Measurements from ENCODE around the gene PDILT.
"Not testable (repeated sequence)": the region's sequence is repeated elsewhere in the genome, so short reads cannot be mapped to it uniquely, and the experiment has no call there.

PDILT gene

DNA sequence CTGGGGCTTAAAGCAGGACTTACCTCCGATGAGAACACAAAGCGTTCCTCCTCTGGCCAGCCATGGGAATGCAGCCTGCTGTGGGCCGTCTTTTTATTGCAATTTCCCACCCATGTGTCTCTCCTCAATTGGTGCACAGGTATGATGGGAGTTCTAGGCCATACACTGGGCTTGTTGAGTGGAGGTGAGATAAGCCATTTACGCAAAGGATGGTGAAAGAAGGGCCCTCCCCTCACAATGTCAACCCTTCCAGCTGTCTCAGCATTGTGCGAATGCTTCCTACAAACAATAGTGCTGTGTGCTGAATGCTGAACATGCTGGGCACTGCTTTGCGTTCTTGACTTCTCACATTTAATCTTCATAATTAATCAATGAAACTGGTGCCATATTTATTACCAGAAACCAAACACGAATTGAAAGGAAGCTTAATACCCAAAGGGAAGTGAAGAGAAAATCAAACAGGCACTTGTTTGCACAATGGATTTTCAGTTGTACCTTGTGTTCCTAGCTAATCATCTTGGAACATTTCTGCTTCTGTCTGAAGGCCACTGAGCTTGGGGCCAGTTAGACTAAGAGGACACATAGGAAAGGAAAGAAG is 77.0 kb downstream of the PDILT start, which contains the start of gene GP2:
TSS of gene GP2 (minus strand) at position 70 of the 598 bp plus-strand sequence. CDS start 1,082 bp downstream, outside the sequence.
- FAIRE-seq (no peak), DNase-seq (ENCODE audit: insufficient read length, low spot score) (no peak)
- no peak for TF ChIP-seq POLR2A (IDR thresholded peaks at IDR 0.05; ENCODE audit: low read depth, low read length)

DNA sequence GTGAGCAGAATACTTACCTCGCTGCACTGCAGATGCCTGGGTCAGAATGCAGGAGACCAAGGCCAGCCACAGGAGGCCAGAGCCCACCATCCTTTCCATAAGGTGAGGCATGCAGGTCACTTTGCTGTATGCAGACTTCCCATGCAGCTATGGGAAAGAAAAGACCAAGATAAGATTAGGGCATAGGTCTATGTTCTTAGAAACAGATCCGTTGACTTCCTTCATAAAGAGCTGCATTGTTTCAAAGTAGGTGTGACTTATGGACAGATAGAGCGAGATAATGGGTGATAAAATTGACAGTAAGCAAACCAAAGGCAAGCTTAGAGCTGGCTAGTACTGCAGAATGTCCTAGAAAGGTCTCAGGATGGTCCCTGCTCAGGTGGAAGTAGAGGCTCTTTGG is 78.2 kb downstream of the PDILT start:
- TF ChIP-seq POLR2A (IDR thresholded peaks at IDR 0.05; ENCODE audit: low read depth, low read length) = no peak
- no peak for DNase-seq (ENCODE audit: insufficient read length, low spot score)
- FAIRE-seq = no peak

GRCh38 chr16:20325005-20325404 is 79.5 kb downstream of the PDILT start:
- FAIRE-seq (no peak), DNase-seq (ENCODE audit: insufficient read length, low spot score) (no peak)
- TF ChIP-seq POLR2A (IDR thresholded peaks at IDR 0.05; ENCODE audit: low read depth, low read length) = no peak

DNA sequence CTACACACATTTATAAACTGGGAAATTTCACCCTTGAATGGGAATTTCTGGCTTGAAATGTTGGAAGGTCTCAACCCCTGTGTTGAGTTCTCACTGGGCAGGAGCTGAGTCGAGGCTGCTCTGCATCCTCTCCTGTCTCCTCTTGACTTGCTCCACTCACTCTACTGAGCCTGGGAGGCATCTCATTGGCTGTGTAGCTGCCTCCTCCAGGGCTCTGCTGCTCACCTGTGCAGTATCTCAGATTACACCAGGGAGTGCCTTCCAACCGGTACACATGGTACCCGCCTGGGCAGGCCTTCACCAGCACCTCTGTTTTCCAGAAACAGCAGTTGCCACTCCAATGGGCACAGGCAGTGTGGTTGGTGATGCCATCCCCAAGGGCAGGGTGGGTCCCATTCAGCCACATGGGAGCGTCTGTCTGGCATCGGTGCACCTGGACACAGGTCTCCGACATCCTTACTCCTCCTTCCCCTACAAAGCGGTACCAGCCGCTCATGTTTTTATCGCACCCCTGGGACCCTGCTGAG is 80.9 kb downstream of the PDILT start:
- FAIRE-seq = no peak
- no peak for TF ChIP-seq POLR2A (IDR thresholded peaks at IDR 0.05; ENCODE audit: low read depth, low read length)
- DNase-seq (ENCODE audit: insufficient read length, low spot score) = no peak

GRCh38 chr16:20322696-20323095 is 81.8 kb downstream of the PDILT start:
- FAIRE-seq (no peak), DNase-seq (ENCODE audit: insufficient read length, low spot score) (no peak)

DNA sequence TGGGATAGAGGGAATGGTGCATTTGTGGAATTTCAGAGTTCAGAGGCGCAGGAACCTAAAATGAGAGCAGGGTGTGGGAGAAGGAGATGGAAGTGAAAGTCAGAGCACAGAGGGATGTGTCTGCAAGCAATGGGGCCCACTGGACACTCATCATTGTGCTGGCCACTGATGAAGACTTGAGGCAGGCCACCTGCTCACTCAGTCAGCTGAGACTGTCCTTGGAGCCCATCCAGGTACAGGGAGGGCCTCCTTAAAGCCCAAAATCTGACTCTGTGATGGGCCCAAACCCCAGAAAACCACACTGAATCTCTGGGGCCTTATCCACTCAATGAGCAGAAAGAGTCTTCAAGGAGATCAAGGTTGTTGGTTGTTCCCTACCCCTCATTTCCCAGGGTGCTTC is 82.9 kb downstream of the PDILT start:
- no peak for FAIRE-seq
- DNase-seq (ENCODE audit: insufficient read length, low spot score) = no peak
- no peak for TF ChIP-seq POLR2A (IDR thresholded peaks at IDR 0.05; ENCODE audit: low read depth, low read length)

More at GRCh38 chr16:20322696-20323095, 81.8 kb downstream of the PDILT start:
- TF ChIP-seq POLR2A (IDR thresholded peaks at IDR 0.05; ENCODE audit: low read depth, low read length) = no peak

- DNase-seq (ENCODE audit: insufficient read length, low spot score); FAIRE-seq: not testable (repeated sequence)
Observed at GRCh38 chr16:20321051-20321450, 83.5 kb downstream of the PDILT start.

- DNase-seq (ENCODE audit: insufficient read length, low spot score) (no peak), FAIRE-seq (no peak)
- no peak for TF ChIP-seq POLR2A (IDR thresholded peaks at IDR 0.05; ENCODE audit: low read depth, low read length)
Observed at GRCh38 chr16:20320592-20320991, 83.9 kb downstream of the PDILT start.

DNA sequence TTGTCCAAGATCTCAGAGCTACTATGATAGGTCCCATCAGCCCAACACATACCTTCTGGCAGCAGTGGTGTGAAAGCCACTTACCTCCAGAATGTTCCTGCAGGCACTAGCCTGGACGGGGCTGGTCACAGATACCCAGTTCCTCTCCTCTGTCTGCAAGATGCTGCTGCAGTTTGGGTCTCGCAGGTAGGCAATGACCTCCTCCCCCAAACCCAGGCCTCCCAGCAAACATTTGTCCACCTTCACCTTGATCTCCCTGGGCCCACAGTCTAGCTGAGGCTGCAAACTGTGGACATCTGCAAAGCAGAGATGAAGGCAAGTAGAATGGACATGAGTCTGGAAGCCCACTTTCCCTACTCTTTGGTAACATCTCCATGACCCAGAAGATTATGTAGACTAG is 84.4 kb downstream of the PDILT start:
- FAIRE-seq = no peak
- TF ChIP-seq POLR2A (IDR thresholded peaks at IDR 0.05; ENCODE audit: low read depth, low read length) = no peak
- no peak for DNase-seq (ENCODE audit: insufficient read length, low spot score)

GRCh38 chr16:20319406-20319805 is 85.1 kb downstream of the PDILT start:
- TF ChIP-seq POLR2A (IDR thresholded peaks at IDR 0.05; ENCODE audit: low read depth, low read length) = no peak
- FAIRE-seq = no peak
- no peak for DNase-seq (ENCODE audit: insufficient read length, low spot score)

DNA sequence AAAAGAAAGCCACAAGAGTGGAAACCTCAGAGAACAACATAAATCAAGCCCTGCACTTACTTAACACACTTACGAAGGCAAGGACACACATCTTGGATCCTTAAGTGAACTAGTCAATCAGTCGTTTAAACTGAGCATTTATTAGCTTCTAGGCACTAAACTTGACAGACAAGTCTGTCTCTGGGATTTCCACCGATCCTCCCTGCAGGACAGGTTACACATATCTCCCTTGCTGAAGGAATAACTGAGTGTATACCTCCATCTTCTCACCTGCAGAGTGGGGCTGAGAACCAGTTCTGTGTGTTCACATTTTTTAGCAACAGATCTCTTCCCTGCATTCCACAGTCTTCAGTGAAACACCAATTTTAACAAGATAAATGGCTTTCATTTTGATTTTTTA is 86.1 kb downstream of the PDILT start:
- TF ChIP-seq POLR2A (IDR thresholded peaks at IDR 0.05; ENCODE audit: low read depth, low read length) = no peak
- DNase-seq (ENCODE audit: insufficient read length, low spot score) (no peak), FAIRE-seq (no peak)

- DNase-seq (ENCODE audit: insufficient read length, low spot score) = no peak
- TF ChIP-seq POLR2A (IDR thresholded peaks at IDR 0.05; ENCODE audit: low read depth, low read length) = no peak
- FAIRE-seq = no peak
Observed at GRCh38 chr16:20318006-20318405, 86.5 kb downstream of the PDILT start.

DNA sequence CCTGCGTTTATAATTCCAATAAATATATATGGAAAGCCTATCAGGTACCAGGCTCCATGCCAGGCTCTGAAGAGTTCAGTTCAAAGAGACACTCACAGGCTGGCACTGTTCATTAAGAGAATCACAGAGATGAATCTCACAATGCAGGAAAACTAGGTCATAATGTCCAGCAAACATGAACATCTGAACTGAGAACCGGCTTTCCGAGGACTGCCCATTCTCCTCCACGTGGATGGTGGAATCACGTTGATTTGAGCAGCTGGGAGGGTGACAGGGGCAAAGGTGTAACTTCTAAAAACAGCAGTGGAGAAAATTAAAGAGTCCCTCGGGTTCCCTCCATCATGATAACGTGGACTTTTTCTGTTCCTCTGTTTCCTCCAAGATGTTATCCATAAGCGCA is 87.4 kb downstream of the PDILT start:
- no peak for DNase-seq (ENCODE audit: insufficient read length, low spot score)
- FAIRE-seq = no peak
- no peak for TF ChIP-seq POLR2A (IDR thresholded peaks at IDR 0.05; ENCODE audit: low read depth, low read length)

DNA sequence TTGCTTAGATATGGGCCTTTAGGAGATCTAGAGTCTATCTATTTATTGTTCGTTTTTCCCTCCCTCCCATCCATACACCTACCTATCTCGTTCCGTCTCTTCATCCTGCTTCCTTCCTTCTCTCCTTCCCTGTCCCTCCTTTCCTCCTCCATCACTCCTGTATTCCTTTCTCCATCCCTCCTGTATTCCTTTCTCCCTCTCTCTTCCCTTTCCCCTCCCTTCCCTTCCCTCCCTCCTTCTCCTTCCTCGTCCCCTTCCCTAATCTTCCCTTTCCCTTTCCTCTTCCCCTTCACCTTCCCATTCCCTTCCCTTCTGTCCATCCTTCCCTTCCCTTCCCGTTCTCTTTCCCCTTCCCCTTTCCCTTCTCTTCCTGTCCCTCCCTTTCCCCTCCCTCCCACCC is 87.8 kb downstream of the PDILT start:
- TF ChIP-seq POLR2A (IDR thresholded peaks at IDR 0.05; ENCODE audit: low read depth, low read length) = no peak
- FAIRE-seq = no peak
- DNase-seq (ENCODE audit: insufficient read length, low spot score) = no peak

DNA sequence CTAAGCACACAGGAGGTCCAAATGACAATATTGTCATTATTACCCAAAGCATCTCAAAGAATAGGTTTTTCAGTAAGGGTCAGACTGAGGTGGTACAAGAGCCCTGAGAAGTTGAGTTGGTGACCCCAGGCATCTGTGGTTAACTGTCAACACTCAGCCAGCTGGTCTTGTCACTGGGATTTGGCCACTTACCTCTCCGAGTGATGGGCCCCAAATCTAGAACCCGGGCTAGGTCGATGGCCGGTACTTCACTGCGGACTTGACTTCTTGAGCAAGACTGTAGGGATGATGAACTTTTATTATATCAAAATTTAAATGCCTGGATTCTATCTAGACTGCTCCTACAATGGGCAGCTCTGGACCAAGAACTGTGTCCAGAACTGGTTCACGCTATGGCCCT is 88.8 kb downstream of the PDILT start:
- FAIRE-seq (no peak), DNase-seq (ENCODE audit: insufficient read length, low spot score) (no peak)

More for the DNA sequence above, 88.8 kb downstream of the PDILT start:
- TF ChIP-seq POLR2A (IDR thresholded peaks at IDR 0.05; ENCODE audit: low read depth, low read length) = no peak

Data from H54 (cell line).